HUES6 (cell line): ENCODE data around the gene MACROD2.
"Not testable (repeated sequence)": the region's sequence is repeated elsewhere in the genome, so short reads cannot be mapped to it uniquely, and the experiment has no call there.

Experiments used
- H3K27ac ChIP-seq: 2 replicates; pipeline ENCODE4 v1.7.0; 2013; ENCODE audit warnings: low read depth, mild to moderate bottlenecking, low read length, inconsistent platforms
- H3K27me3 ChIP-seq: 2 replicates; pipeline ENCODE4 v1.6.1; 2013; ENCODE audit warnings: low read length; ENCODE audit not compliant: control insufficient read depth, insufficient read depth
- H3K36me3 ChIP-seq: 2 replicates; pipeline ENCODE4 v1.6.1; 2013; ENCODE audit warnings: low read length; ENCODE audit not compliant: control insufficient read depth, insufficient read depth
- H3K4me1 ChIP-seq: 2 replicates; pipeline ENCODE4 v1.6.1; 2013; ENCODE audit warnings: low read length; ENCODE audit not compliant: control insufficient read depth, insufficient read depth
- H3K4me3 ChIP-seq: 2 replicates; pipeline ENCODE4 v1.5.1; 2013; ENCODE audit warnings: low read depth, low read length
- H3K9ac ChIP-seq: one replicate; pipeline ENCODE4 v1.6.1; 2013; ENCODE audit warnings: mild to moderate bottlenecking, low read length
- H3K9me3 ChIP-seq: 2 replicates; pipeline ENCODE4 v1.6.1; 2013; ENCODE audit warnings: low read depth, low read length; ENCODE audit not compliant: control insufficient read depth, insufficient read depth

The MACROD2 gene

GRCh38 chr20:15528391-15529111, 1533.2 kb downstream of the MACROD2 start:
- Histone ChIP-seq H3K9ac (no peak overlapping the region), H3K4me1 (no peaks in the 10 kb centered on the region), H3K36me3 (no peaks in the 10 kb centered on the region), H3K27me3 (no peaks in the 10 kb centered on the region), H3K9me3 (no peaks in the 10 kb centered on the region), H3K27ac (no peak overlapping the region), H3K4me3 (no peak overlapping the region)

GRCh38 chr20:15535863-15536262, 1540.5 kb downstream of the MACROD2 start:
- no peaks in the 10 kb centered on the region for H3K4me1 ChIP-seq
- no peaks in the 10 kb centered on the region for H3K27me3 ChIP-seq
- no peak overlapping the region for H3K9ac ChIP-seq
- H3K36me3 ChIP-seq, result no peaks in the 10 kb centered on the region
- no peak overlapping the region for H3K27ac ChIP-seq
- H3K9me3 ChIP-seq, result no peaks in the 10 kb centered on the region
- no peak overlapping the region for H3K4me3 ChIP-seq

GRCh38 chr20:15537200-15537599, 1541.9 kb downstream of the MACROD2 start:
- not testable (repeated sequence) for H3K27me3 ChIP-seq

GRCh38 chr20:15542655-15543054, 1547.3 kb downstream of the MACROD2 start:
- no peak overlapping the region for H3K4me3 ChIP-seq
- H3K9me3 ChIP-seq, result peaks cover 6% of the 10 kb centered on the region
- no peaks in the 10 kb centered on the region for H3K4me1 ChIP-seq
- no peaks in the 10 kb centered on the region for H3K36me3 ChIP-seq
- no peak overlapping the region for H3K27ac ChIP-seq
- H3K9ac ChIP-seq, result no peak overlapping the region
- H3K27me3 ChIP-seq, result no peaks in the 10 kb centered on the region

More at GRCh38 chr20:15537200-15537599, 1541.9 kb downstream of the MACROD2 start:
- not testable (repeated sequence) for H3K4me3 ChIP-seq, H3K9me3 ChIP-seq, H3K36me3 ChIP-seq, H3K9ac ChIP-seq, H3K27ac ChIP-seq, H3K4me1 ChIP-seq

GRCh38 chr20:15544742-15545141, 1549.4 kb downstream of the MACROD2 start:
- H3K27ac ChIP-seq, result no peak overlapping the region
- no peak overlapping the region for H3K9ac ChIP-seq
- H3K9me3 ChIP-seq, result peaks cover 6% of the 10 kb centered on the region
- H3K4me3 ChIP-seq, result no peak overlapping the region
- no peaks in the 10 kb centered on the region for H3K4me1 ChIP-seq
- H3K27me3 ChIP-seq, result no peaks in the 10 kb centered on the region
- no peaks in the 10 kb centered on the region for H3K36me3 ChIP-seq

GRCh38 chr20:15546525-15547023, 1551.3 kb downstream of the MACROD2 start:
- Histone ChIP-seq H3K36me3 (no peaks in the 10 kb centered on the region), H3K9me3 (peaks cover 6% of the 10 kb centered on the region), H3K4me1 (no peaks in the 10 kb centered on the region), H3K4me3 (no peak overlapping the region), H3K27me3 (no peaks in the 10 kb centered on the region), H3K27ac (no peak overlapping the region), H3K9ac (no peak overlapping the region)

GRCh38 chr20:15547119-15547518, 1551.8 kb downstream of the MACROD2 start:
- peaks cover 6% of the 10 kb centered on the region for H3K9me3 ChIP-seq
- H3K4me1 ChIP-seq, result no peaks in the 10 kb centered on the region
- no peaks in the 10 kb centered on the region for H3K36me3 ChIP-seq
- no peak overlapping the region for H3K4me3 ChIP-seq
- H3K27me3 ChIP-seq, result no peaks in the 10 kb centered on the region
- H3K27ac ChIP-seq, result no peak overlapping the region
- H3K9ac ChIP-seq, result no peak overlapping the region

GRCh38 chr20:15550116-15550870, 1555.0 kb downstream of the MACROD2 start:
- H3K4me1 ChIP-seq, result no peaks in the 10 kb centered on the region
- H3K27ac ChIP-seq, result no peak overlapping the region
- H3K27me3 ChIP-seq, result no peaks in the 10 kb centered on the region
- no peaks in the 10 kb centered on the region for H3K36me3 ChIP-seq
- H3K4me3 ChIP-seq, result no peak overlapping the region
- 0 out of 2 replicates have a peak, but pooled peaks cover 4% of the 10 kb centered on the region for H3K9me3 ChIP-seq
- no peak overlapping the region for H3K9ac ChIP-seq

GRCh38 chr20:15555913-15556312, 1560.6 kb downstream of the MACROD2 start:
- Histone ChIP-seq H3K27ac (no peak overlapping the region; the same call in 1 of the 2 replicates), H3K36me3 (no peaks in the 10 kb centered on the region), H3K27me3 (no peaks in the 10 kb centered on the region), H3K4me1 (peaks cover 1% of the 10 kb centered on the region; the same call in 1 of the 2 replicates), H3K9ac (no peak overlapping the region), H3K9me3 (0 out of 2 replicates have a peak, but pooled peaks cover 4% of the 10 kb centered on the region), H3K4me3 (no peak overlapping the region)

- H3K27ac ChIP-seq, result no peak overlapping the region
- H3K9me3 ChIP-seq, result 0 out of 2 replicates have a peak, but pooled peaks cover 4% of the 10 kb centered on the region
- H3K4me1 ChIP-seq, result peaks cover 11% of the 10 kb centered on the region
- H3K4me3 ChIP-seq, result no peak overlapping the region
- no peaks in the 10 kb centered on the region for H3K36me3 ChIP-seq
- H3K9ac ChIP-seq, result no peak overlapping the region
- H3K27me3 ChIP-seq, result no peaks in the 10 kb centered on the region
These were observed 1561.6 kb downstream of the MACROD2 start for GRCh38 chr20:15556869-15557268.

GRCh38 chr20:15561070-15561569, 1565.8 kb downstream of the MACROD2 start:
- no peak overlapping the region for H3K9ac ChIP-seq
- H3K4me3 ChIP-seq, result no peak overlapping the region
- no peaks in the 10 kb centered on the region for H3K27me3 ChIP-seq
- no peaks in the 10 kb centered on the region for H3K36me3 ChIP-seq
- H3K4me1 ChIP-seq, result peaks cover 12% of the 10 kb centered on the region
- H3K9me3 ChIP-seq, result no peaks in the 10 kb centered on the region
- H3K27ac ChIP-seq, result no peak overlapping the region
